ENCODE measurements around the gene PGC. TPM values are rescaled to one million over a fixed set of nuclear protein-coding genes. Genes with fewer than 3 reads are reported as not detected.

The PGC gene
- total RNA-seq, 1 donor, result not detected

DNA sequence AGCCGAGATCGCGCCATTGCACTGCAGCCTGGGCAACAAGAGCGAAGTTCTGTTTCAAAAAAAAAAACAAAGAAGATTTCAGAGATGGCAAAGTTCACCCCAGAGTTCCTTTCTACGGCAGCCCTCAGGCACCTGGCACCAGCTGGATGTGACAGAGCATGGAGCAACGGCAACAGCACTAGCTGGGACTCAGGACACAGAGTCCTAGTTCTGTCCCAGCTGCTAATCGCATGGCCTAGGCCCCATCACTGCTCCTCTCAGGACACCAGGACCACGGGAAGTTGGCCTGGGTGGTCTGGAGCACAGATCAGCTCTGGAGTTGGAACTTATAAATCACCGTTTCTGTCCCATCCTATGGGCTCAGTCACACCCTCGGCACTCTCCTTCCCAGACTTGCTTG lies 1.1 kb downstream of the PGC start:
- DNase-seq (ENCODE audit: low read depth), result no peak
- TF ChIP-seq, protein P1, sequence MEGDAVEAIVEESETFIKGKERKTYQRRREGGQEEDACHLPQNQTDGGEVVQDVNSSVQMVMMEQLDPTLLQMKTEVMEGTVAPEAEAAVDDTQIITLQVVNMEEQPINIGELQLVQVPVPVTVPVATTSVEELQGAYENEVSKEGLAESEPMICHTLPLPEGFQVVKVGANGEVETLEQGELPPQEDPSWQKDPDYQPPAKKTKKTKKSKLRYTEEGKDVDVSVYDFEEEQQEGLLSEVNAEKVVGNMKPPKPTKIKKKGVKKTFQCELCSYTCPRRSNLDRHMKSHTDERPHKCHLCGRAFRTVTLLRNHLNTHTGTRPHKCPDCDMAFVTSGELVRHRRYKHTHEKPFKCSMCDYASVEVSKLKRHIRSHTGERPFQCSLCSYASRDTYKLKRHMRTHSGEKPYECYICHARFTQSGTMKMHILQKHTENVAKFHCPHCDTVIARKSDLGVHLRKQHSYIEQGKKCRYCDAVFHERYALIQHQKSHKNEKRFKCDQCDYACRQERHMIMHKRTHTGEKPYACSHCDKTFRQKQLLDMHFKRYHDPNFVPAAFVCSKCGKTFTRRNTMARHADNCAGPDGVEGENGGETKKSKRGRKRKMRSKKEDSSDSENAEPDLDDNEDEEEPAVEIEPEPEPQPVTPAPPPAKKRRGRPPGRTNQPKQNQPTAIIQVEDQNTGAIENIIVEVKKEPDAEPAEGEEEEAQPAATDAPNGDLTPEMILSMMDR (IDR thresholded peaks at IDR 0.05; ENCODE audit: insufficient read depth, low read length), result no peak
- no peak overlapping the region for H3K4me3 ChIP-seq (ENCODE audit: low read depth, low read length)

DNA sequence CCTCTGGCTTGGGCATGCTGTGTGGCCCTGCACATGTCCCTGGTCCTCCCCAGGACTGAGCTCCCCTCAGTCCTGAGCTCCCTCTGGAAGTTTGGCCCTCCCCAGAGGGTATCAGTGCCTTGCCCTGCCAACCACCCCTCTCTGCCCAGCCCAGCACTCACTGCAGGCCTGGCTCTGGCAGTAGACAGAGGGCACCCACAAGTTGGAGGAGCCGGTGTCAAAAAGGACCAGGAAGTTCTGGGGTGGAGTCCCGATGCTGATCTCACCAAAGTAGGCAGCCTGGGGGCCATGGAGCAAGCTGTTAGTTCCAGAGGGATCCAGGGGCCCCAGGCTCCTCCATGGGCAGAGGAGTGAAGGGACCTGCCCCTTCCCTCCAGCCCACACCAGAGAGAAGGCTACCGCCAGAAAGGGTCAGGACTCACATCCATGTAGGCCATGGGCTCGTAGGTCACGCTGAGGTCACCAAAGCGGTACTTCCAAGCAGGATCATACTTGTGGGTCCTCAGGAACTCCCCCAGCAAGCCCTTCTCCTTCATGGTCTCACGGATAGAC lies 2.9 kb downstream of the PGC start:
- DNase-seq (ENCODE audit: low read depth), result no peak
- TF ChIP-seq, protein P1 (IDR thresholded peaks at IDR 0.05; ENCODE audit: insufficient read depth, low read length), result no peak
- no peak overlapping the region for H3K4me3 ChIP-seq (ENCODE audit: low read depth, low read length)

DNA sequence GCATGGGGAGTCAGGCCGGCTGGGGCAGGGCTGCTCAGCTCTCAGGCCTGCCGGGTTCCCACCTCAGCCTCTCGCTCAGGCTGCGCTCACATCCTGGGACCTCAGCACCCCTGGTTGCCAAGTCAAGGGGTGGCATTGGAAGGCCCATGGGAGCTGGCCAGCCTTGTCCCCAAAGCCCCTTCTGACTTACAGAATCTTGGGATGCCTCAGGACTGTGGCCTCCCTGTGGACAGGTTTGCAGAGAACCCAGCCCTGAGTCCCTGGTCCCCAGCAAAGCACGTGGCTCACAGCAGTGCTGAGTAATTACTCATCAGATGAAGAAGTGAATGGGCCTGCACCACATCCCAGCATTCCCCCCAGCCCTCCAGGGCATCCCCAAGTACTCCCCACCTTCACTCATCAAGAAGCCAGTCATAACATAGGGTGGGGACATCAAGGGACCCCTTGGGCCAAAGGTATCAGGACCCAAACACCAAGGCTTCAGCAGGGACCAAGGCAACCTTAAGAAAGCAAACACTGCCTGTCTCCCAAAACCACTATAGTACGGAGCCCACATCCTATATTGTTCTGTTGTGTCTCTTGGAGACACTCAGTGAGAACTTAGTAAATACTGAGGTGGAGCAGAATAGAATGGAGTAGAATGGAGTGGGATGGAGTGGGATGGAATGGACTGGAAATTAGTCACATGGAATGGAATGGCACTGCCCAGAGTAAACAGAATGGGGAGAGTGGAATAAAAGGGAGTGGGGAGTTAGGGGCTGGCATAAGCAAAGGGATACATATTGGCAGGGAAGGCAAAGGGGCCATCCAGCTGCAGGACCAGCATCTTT lies 3.6 kb downstream of the PGC start:
- no peak for DNase-seq (ENCODE audit: low read depth)
- TF ChIP-seq, protein P1 (IDR thresholded peaks at IDR 0.05; ENCODE audit: insufficient read depth, low read length), result no peak

DNA sequence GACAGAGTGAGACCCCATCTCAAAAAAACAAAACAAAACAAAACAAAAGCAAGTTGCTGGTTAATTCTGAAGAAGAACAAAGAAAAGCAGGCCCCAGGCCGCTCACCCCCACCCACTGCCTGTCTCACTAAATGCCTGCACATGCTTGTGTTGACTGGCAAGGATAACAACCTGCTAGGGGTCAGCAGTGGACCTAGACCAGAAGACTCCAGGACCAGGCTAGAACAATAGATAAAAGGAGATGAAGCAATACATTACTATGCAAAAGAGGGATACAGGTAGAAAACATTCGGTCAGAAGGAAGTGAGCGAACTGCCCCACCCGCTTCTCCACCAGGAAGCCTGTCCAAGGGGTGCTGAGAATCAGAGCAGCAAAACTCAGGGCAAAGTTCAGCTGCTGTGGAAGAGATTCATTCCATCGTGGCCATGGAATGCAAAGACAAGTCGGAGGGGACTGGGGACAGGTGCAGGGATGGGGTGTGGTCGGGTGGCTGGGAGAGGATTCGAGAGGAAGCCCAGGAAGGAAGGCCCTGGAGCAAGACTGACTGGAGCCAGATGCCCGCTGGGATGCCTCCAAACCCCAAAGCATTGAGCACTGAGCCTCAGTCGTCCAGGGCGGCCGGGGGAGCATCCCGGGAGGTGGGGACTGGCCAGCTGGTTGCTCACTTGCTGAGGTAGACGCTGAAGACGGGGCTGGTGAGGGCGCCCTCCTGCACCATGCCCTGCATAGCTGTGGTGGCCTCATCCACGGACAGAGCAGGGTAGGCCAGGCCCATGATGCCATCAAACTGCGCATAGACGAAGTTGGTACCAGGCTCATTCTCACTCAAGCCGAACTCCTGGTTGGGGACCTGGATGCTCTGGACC lies 5.3 kb downstream of the PGC start:
- no peak for DNase-seq (ENCODE audit: low read depth)
- TF ChIP-seq, protein P1 (IDR thresholded peaks at IDR 0.05; ENCODE audit: insufficient read depth, low read length), result no peak
- no peak overlapping the region for H3K4me3 ChIP-seq (ENCODE audit: low read depth, low read length)

More for the DNA sequence above, 3.6 kb downstream of the PGC start:
- H3K4me3 ChIP-seq (ENCODE audit: low read depth, low read length), result no peak overlapping the region

DNA sequence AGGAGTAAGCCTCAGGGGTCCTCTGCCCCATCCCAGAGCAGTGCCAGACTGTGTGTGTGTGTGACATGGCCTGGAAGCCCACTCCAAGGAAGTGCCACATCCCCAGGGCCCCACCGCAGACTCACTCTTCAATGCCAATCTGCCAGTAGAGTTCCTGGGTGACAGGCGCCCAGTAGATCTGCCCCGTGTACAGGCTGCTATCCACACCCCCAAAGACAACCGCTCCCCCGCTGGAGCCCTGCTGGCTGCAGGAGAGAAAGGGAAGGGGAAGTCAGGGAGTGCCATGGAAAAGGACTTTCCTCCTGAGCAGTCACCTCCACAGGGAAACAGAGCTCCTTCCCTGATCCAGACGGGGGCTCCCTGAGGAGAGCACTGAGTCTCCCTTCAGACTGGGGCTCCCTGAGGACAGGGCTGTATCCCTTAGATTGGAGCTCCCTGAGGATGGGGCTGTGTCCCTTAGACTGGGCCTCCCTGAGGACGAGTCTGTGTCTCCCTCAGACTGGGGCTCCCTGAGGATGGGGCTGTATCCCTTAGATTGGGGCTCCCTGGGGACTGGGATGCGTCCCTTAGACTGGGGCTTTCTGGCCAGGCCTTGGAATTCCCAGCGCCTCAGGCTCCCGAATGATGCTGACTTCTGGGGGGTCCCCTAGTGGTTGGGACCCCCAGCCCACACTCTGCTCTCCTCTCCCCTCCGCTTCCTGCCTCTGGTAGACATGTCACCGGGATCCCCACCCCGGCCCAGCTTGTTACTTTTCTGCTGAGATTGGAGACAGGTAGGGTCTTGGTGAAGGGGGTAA lies 6.6 kb downstream of the PGC start:
- DNase-seq (ENCODE audit: low read depth), result no peak
- no peak overlapping the region for H3K4me3 ChIP-seq (ENCODE audit: low read depth, low read length)
- TF ChIP-seq, protein P1 (IDR thresholded peaks at IDR 0.05; ENCODE audit: insufficient read depth, low read length), result no peak

DNA sequence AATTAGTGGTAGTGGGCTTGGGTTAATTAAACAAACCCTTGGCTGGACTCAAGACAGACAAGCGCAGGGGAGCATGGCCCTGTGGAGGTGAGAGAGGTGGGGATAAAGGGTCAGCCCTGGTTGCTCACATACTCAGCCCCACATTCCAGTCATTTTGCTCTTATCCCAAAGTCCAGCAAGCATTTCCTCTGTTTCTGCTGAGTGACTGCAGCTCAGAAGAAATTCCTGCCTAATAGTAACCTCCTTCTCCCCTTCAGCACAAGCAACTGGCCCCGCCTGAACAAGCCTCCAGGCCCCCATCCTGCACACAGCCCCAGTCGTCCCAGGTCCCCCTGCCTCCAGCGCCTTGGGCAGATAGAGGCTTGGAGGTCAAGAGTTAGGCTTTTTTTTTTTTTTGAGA lies 8.2 kb downstream of the PGC start:
- no peak overlapping the region for H3K4me3 ChIP-seq (ENCODE audit: low read depth, low read length)
- TF ChIP-seq, protein P1 (IDR thresholded peaks at IDR 0.05; ENCODE audit: insufficient read depth, low read length), result no peak
- peak; percentile 35 for DNase-seq (ENCODE audit: low read depth)
